NT2/D1 (cell line): ENCODE results near the gene TRAPPC8.
"Not testable (repeated sequence)": the region's sequence is repeated elsewhere in the genome, so short reads cannot be mapped to it uniquely, and the experiment has no call there.

Experiments
- DNase-seq: peaks from one replicate; pipeline ENCODE4 v3.0.0-alpha.2; 2011; ENCODE audit warnings: low read depth, low spot score
- H3K27me3 ChIP-seq: 2 replicates; pipeline ENCODE4 v1.6.0; 2011; ENCODE audit warnings: mild to moderate bottlenecking; ENCODE audit not compliant: insufficient read length, insufficient read depth
- H3K36me3 ChIP-seq: 2 replicates; pipeline ENCODE4 v1.6.1; 2011; ENCODE audit warnings: mild to moderate bottlenecking, low read length, mixed read lengths; ENCODE audit not compliant: insufficient read depth, insufficient read length
- H3K4me1 ChIP-seq: 2 replicates; pipeline ENCODE4 v1.5.1; 2011; ENCODE audit not compliant: insufficient read depth, insufficient read length
- H3K4me3 ChIP-seq: 2 replicates; pipeline ENCODE4 v1.5.1; 2011; ENCODE audit warnings: low read depth; ENCODE audit not compliant: insufficient read length
- H3K9ac ChIP-seq: 2 replicates; pipeline ENCODE4 v1.6.0; 2011; ENCODE audit warnings: low read depth; ENCODE audit not compliant: insufficient read length
- H3K9me3 ChIP-seq: 2 replicates; pipeline ENCODE4 v1.5.1; 2011; ENCODE audit warnings: mild to moderate bottlenecking, low read length; ENCODE audit not compliant: insufficient read depth
- SUZ12 ChIP-seq: IDR thresholded peaks from 2 replicates; pipeline ENCODE4 v1.6.1; 2011; ENCODE audit not compliant: insufficient read length, insufficient read depth; ENCODE audit errors: extremely low read depth
- YY1 ChIP-seq: IDR thresholded peaks from 2 replicates; pipeline ENCODE4 v1.6.1; 2011; ENCODE audit not compliant: insufficient read length, insufficient read depth
- ZNF274 ChIP-seq: IDR thresholded peaks from 2 replicates; pipeline ENCODE4 v1.6.1; 2011; ENCODE audit warnings: mild to moderate bottlenecking, low read depth, low read length

Gene TRAPPC8

GRCh38 chr18:31942291-31942998 lies 483 bp downstream of the TRAPPC8 start:
- H3K27me3 ChIP-seq = peaks cover 3% of the 10 kb centered on the region
- peaks cover 6% of the 10 kb centered on the region for H3K36me3 ChIP-seq
- peak overlapping the region; percentile 97 for H3K4me3 ChIP-seq
- H3K4me1 ChIP-seq = peaks cover 3% of the 10 kb centered on the region
- TF ChIP-seq YY1 = no peak
- TF ChIP-seq SUZ12 = no peak
- TF ChIP-seq ZNF274 = no peak
- no peaks in the 10 kb centered on the region for H3K9me3 ChIP-seq
- no peak for DNase-seq
- peak overlapping the region; percentile 95 for H3K9ac ChIP-seq

DNA sequence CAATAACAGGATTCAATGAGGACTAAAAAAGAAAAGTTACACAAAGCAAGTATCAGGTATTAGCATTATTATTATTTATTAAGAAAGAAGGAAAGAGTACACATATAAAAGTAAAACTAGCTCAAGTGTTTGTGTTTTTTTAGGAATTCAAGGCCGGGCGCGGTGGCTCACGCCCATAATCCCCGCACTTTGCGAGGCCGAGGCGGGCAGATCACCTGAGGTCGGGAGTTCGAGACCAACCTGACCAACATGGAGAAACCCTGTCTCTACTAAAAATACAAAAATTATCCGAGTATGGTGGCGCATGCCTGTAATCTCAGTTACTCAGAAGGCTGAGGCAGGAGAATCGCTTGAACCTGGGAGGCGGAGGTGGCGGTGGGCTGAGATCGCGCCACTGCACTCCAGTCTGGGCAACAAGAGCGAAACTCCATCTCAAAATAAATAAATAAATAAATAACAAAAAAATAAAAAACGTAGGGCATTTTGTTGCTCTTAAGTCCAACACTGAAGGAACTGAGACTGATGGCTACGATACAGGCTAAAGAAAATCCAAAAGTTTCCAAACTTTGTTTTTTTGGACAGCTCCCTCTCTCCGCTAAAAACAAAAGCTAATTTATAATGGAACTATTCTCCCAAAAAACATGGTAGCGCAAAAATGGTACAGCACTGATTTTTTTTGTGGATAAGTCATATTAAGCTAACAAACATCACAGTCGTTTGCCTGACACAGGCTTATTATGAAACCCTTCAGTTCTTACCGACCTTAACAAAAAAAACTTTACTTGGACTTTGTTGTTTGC lies 1.7 kb downstream of the TRAPPC8 start:
- Histone ChIP-seq H3K9ac (peak overlapping the region; percentile 95), H3K4me3 (peak overlapping the region; percentile 11)
- no peak for DNase-seq

GRCh38 chr18:31934773-31935172 lies 8.2 kb downstream of the TRAPPC8 start:
- H3K9ac ChIP-seq, H3K4me3 ChIP-seq, H3K9me3 ChIP-seq, H3K4me1 ChIP-seq, H3K27me3 ChIP-seq, DNase-seq: not testable (repeated sequence)
- peaks cover 28% of the 10 kb centered on the region for H3K36me3 ChIP-seq

More for the DNA sequence above, 1.7 kb downstream of the TRAPPC8 start:
- Histone ChIP-seq H3K4me1 (peaks cover 3% of the 10 kb centered on the region), H3K27me3 (peaks cover 3% of the 10 kb centered on the region), H3K36me3 (peaks cover 9% of the 10 kb centered on the region), H3K9me3 (no peaks in the 10 kb centered on the region)
- TF ChIP-seq YY1 (no peak), ZNF274 (no peak), SUZ12 (no peak)

DNA sequence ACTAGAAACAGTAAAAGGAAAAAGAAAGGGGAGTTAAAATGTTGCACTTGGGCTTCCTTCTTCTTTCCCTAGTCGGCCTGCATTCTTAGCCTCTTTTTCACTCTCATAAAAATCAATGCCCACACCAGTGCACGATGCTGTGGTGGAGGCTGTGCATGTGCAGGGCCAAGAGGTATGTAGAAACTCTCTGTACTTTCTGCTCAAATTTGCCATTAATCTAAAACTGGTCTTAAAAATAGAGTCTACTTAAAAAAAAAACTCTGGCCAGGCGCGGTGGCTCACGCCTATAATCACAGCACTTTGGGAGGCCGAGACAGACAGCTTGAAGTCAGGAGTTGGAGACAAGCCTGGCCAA lies 11.1 kb downstream of the TRAPPC8 start:
- Histone ChIP-seq H3K27me3 (no peaks in the 10 kb centered on the region), H3K9me3 (no peaks in the 10 kb centered on the region), H3K4me1 (no peaks in the 10 kb centered on the region), H3K36me3 (peaks cover 41% of the 10 kb centered on the region), H3K9ac (no peak overlapping the region), H3K4me3 (no peak overlapping the region)
- no peak for TF ChIP-seq SUZ12
- TF ChIP-seq YY1 = no peak
- TF ChIP-seq ZNF274 = no peak
- no peak for DNase-seq

- H3K36me3 ChIP-seq = peaks cover 41% of the 10 kb centered on the region
- H3K27me3 ChIP-seq = no peaks in the 10 kb centered on the region
Measured at GRCh38 chr18:31931163-31931885, 11.6 kb downstream of the TRAPPC8 start.

GRCh38 chr18:31929273-31929672 lies 13.7 kb downstream of the TRAPPC8 start:
- Histone ChIP-seq H3K4me3 (no peak overlapping the region), H3K27me3 (no peaks in the 10 kb centered on the region), H3K4me1 (no peaks in the 10 kb centered on the region), H3K36me3 (peaks cover 37% of the 10 kb centered on the region), H3K9ac (no peak overlapping the region), H3K9me3 (no peaks in the 10 kb centered on the region)
- TF ChIP-seq SUZ12 (no peak), ZNF274 (no peak), YY1 (no peak)
- no peak for DNase-seq

More at GRCh38 chr18:31931163-31931885, 11.6 kb downstream of the TRAPPC8 start:
- DNase-seq = no peak
- no peak overlapping the region for H3K4me3 ChIP-seq
- no peaks in the 10 kb centered on the region for H3K4me1 ChIP-seq
- H3K9me3 ChIP-seq = no peaks in the 10 kb centered on the region
- no peak overlapping the region for H3K9ac ChIP-seq
- TF ChIP-seq SUZ12 (no peak), ZNF274 (no peak), YY1 (no peak)

DNA sequence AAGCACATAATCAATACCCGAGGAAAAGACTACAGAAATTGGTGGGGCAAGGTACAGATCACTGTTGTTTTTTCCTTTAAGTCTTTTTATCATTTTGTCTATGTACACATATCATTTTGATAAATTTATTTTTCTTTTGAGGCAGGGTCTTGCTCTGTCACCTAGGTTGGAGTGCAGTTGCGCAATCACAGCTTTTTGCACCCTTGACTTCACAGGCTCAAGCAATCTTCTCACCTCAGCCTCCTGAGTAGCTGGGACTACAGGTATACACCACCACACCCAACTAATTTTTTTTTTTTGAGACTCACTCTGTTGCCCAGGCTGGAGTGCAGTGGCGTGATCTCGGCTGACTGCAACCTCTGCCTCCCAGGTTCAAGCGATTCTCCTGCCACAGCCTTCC lies 15.9 kb downstream of the TRAPPC8 start:
- H3K4me3 ChIP-seq, H3K27me3 ChIP-seq, H3K9ac ChIP-seq, H3K4me1 ChIP-seq, DNase-seq, H3K9me3 ChIP-seq: not testable (repeated sequence)
- peaks cover 35% of the 10 kb centered on the region for H3K36me3 ChIP-seq
